HuH-7.5 (cell line): ENCODE results near the gene LIN54.
"Not testable (repeated sequence)": the region's sequence is repeated elsewhere in the genome, so short reads cannot be mapped to it uniquely, and the experiment has no call there.

Source experiments
- DNase-seq: peaks from one replicate; pipeline ENCODE4 v3.0.0; 2011; ENCODE audit warnings: low spot score

Gene LIN54

GRCh38 chr4:82939414-82939813 is 71.2 kb downstream of the LIN54 start:
- no peak for DNase-seq

- DNase-seq = no peak
Observed at GRCh38 chr4:82934441-82934840, 76.2 kb downstream of the LIN54 start.

- DNase-seq = no peak
Observed at GRCh38 chr4:82930848-82931755, 79.5 kb downstream of the LIN54 start.

- DNase-seq = no peak
Observed at GRCh38 chr4:82921795-82922194, 88.8 kb downstream of the LIN54 start.

DNA sequence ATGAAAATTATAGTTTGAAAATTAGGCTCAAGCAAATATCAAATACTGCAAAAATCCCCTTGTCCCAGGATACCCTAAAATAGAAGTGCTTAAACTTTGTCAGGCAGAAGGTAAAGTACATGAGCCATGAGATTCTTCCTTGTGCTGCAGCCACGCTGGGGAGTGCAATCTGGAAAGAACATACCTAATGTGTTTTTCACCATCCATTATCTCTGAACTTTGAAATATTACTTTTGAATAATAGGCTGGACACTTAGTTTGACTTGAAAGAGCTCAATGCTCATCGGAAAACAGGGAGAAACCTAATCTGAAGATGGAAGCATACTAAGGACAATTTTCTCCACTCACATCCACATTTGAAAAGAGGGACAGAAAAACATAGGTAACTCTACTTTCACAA is 91.2 kb downstream of the LIN54 start:
- no peak for DNase-seq

DNA sequence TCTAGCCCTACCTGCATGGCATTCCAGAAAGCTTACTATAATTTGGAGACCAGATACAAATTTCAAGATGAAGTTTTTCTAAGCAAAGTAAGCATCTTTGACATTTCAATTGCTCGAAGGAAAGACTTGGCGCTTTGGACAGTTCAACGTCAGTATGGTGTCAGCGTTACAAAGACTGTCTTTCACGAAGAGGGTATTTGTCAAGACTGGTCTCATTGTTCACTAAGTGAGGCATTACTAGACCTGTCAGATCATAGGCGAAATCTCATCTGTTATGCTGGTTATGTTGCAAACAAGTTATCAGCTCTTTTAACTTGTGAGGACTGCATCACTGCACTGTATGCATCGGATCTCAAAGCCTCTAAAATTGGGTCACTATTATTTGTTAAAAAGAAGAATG is 92.5 kb downstream of the LIN54 start:
- DNase-seq = no peak

DNA sequence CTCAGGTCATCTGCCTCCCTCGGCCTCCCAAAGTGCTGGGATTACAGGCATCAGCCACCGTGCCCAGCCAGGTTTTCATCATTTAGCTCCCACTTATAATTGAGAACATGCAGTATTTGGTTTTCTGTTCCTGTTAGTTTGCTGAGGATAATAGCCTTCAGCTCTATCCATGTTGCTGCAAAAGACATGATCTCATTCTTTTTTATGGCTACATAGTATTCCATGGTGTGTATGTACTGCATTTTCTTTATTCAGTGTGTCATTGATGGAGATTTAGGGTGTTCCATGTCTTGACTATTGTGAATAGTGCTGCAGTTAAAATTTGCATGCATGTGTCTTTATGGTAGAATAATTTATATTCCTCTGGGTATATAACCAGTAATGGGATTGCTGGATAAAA is 96.7 kb downstream of the LIN54 start:
- DNase-seq = not testable (repeated sequence)

DNA sequence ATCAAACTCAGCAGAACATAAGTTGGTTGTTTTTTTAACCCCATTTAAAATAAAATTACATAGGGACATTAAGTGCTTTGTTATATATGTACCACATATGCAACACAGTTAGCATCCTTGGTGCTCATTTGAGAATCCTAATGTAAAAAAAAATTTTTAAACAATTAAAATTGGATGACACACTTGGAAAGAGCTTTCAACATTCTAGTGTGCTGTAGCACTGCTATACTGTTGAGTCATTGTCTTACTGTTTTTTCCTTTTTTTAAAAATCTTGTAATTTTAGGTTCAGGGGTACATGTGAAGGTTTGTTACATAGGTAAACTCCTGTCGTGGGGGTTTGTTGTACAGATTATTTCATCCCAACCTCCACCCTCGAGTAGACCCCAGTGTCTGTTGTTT is 97.3 kb downstream of the LIN54 start:
- no peak for DNase-seq

DNA sequence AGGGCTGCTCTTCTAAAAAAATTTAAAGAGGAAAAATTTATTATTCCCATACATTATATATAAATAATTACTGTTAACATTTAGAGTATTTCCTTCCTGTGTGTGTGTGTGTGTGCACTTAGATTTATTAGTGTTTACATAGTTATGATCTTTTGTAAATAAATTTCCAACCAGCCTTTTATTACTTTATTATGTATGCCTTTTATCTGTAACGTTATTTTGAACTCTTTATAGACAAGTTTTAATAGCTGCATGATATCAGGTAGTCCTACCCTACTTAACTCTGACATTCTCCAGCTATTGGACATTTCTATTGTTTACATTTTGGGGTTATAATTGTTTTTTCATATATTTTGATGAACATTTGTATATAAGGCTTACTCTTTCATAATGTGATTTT is 101.3 kb downstream of the LIN54 start:
- DNase-seq = no peak

DNA sequence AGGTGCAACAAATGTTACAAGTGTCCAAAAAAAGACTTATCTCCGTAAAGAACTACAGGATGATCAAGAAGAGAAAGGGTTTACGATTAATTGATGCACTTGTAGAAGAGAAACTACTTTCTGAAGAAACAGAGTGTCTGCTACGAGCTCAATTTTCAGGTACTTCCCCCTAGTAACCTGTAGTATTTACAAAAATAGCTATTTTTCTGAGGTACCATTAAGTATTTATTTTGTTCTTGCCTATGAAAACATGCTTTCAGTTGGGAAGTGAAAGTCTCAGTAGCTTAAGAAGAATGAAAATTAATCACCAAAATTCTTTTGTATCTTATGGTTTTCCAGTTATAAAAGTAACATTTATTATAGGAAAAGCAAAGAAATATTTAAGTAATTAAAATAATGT is 104.2 kb downstream of the LIN54 start:
- no peak for DNase-seq

DNA sequence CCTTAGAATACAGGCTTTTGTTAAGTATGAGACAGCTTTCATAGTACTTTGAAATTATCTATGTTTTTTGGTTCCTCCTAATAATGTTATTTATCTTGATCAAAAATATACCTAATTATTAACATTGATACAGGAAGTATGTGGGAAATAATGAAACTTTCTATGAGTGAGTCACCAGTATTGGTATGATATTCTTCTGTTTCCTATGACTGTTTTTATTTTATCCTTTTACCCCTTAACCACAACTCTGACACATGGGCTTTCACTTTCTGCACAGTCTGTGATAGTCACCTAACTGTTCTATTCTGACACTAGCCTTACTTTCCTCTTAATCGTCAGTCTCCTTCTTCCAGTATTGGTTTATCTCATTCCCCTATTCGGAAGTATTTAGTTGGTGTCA is 105.4 kb downstream of the LIN54 start:
- DNase-seq = no peak

- no peak for DNase-seq
Observed at GRCh38 chr4:82903737-82904136, 106.9 kb downstream of the LIN54 start.

DNA sequence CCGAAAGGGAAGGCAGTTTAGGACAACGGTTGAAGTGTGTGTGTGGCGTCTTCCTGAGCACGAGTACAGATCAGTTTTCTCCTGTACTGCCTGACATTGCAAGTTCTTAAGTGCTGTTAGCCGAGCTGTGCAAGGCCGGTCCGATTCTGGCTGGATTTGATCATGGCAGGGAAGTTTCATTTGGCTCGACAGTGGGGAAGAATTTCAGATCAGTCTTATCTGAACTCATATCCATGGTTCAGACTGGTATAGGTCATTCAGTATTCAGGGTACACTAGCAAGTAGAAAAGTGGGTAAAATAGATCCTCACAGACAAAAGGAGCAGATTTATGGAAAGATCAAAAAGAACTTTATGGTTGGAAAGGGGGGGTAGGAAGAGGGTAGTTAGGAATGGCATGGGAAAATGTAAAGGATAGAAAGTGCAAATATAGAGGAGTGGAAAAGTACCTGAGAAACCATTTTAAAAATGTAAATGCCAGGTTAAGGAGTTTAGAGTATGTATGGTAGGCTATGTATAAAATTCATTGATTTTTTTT is 109.4 kb downstream of the LIN54 start:
- DNase-seq = no peak

DNA sequence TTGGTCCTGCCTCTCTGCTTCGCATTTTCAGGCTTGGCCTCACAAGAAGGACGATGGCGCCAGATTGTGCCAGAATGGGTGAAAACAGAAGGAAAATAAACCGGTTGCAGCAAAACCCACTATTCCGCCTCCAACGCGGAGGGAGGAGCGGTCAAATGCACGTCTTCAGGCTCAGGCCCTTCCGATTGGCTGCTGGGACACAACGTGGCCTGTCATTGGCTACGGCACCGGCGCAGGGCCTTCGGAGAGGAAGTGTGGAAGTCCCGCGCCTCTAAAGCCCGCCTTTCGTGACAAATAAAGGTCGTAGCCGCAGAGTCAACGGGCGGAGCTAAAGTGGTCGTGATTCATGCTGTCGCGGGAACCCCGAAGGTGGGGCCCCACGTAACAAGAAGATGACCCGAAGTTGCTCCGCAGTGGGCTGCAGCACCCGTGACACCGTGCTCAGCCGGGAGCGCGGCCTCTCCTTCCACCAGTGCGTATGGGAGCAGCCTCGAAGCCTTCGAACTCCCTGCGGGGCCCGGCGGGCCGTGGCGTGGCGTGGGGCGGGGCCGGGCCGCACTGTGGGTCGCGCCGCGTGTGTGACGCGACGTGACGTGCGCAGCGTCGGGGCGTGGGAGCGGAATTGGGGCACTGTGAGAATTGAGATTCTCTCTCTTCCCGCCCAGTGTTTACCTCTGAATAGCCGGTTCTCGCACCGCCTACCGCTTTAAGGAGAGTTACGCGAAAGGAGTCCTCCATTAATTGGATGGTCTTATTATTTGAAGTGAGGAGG is 110.0 kb downstream of the LIN54 start, which contains the start of gene THAP9:
Gene THAP9 (plus strand): TSS at position 325 of the 772 bp plus-strand sequence. CDS start 68 bp downstream, at position 393.
- peak; percentile 81 for DNase-seq

DNA sequence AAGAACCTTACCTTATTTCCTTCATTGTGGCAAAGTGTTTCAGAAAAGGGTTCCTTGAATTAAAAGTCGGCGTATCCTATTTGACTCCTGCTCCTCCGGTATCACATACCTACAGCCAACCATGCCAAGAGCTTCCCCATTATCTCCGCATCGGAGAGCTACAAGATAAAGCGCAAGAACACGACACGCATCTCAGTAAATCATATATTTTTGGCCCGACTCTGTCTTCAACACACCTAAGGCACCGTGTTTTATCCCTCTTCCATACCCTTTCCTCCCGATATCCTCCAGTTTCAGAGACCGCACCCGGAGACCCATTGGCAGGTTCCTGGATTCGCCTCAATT is 110.6 kb downstream of the LIN54 start:
- no peak for DNase-seq

DNA sequence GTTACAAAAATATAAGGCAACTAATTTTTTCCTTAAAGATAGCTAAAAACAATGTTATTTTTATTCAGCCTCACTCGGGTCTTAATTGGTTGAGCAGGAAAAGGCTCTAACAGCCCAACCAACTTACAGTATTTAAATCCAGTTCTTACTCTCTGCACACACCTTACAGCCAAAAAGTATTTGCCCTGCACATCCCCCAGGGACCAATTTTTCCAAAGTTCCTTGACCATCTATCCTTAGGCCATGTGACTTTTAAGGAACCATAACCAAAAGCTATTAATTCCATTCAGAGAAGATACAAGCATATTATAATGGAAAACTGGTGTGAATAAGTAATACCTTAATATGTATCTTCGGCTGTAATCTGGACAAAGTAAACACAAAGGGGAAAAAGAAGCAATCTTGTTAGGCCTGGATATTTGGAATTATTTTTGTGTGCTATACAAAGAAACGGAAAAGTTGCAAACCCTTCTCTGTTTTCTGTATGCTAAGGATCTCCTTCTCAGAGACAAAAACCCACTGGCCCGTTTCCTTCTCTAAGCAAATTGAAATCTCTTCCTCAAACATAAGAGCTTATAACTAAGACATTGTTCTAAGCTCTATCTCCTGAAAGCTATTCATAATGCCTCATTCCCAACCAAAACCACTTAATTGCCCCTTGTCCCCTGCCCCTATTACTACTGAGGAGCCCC is 111.1 kb downstream of the LIN54 start:
- DNase-seq = no peak

DNA sequence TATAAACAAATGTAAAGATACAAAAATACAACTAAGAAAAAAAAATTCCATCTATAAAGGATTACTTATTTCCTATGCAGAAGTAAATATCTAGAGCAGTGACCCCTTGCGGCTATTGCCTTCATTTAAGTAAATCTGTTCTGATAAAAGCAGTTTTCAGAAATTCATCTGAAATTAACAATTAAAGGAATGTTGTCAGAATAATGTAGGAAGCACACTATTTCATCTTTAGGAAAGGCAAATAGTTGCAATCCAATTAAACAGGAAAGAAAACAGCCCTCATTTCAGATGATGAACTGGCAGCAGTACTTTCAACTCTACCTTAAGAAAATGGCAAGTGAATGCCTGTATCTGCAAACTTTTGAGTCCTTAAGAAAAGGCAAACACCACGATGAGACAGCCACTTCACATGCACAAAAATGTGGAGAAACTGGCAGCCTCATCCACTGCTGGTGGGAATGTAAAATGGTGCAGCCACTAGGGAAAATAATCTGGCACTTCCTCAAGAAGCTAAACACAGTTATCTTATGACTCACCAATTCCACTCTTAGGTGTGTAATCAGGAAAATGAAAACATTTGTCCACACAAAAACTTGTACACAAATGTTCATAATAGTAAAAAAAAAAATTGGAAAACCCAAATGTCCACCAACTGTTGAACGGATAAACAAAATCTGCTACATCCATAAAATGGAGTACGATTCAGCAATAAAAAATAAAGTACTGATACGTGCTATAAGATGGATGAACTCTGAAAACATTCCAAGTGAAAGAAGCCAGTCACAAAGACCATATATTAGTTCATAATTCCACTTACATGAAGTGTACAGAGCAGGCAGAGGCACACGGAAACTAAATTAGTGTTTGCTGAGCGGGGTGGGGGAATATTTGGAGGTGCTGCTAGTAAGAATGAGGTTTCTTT is 112.0 kb downstream of the LIN54 start:
- DNase-seq = no peak

DNA sequence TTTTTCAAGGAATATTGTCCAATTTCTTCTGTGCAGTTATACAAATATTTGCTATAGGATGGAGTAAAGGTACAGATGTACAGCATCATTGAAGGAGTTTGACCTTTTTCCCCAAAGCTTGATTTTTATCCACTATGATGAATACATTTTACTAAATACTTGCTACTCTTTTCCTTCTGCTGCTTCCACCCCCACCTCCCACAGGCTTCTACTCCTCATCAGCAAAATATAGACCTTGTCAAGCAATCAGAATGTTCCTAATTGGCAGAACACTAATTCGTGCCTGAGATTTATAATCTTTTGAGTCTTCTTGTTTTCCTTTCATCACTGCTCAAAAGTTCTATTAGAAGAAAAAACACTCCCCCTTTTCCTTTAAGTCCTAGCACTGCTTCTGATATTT is 113.9 kb downstream of the LIN54 start:
- no peak for DNase-seq

DNA sequence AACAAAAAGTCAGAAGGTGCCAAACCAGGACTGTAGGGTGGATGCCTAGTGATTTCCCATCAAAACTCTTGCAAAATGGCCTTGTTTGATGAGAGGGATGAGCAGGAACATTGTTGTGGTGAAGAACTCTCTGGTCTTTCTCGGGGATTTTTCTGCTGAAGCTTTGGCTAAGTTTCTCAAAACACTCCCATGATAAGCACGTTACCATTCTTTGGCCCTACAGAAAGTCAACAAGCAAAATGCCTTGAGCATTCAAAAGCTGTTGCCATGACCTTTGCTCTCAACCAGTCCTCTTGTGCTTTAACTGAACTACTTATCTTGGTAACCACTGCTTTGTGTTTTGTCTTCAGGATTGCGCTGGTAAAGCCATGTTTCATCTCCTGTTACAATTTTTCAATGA is 116.7 kb downstream of the LIN54 start:
- no peak for DNase-seq

GRCh38 chr4:82892467-82892802 is 118.2 kb downstream of the LIN54 start:
- DNase-seq = no peak

DNA sequence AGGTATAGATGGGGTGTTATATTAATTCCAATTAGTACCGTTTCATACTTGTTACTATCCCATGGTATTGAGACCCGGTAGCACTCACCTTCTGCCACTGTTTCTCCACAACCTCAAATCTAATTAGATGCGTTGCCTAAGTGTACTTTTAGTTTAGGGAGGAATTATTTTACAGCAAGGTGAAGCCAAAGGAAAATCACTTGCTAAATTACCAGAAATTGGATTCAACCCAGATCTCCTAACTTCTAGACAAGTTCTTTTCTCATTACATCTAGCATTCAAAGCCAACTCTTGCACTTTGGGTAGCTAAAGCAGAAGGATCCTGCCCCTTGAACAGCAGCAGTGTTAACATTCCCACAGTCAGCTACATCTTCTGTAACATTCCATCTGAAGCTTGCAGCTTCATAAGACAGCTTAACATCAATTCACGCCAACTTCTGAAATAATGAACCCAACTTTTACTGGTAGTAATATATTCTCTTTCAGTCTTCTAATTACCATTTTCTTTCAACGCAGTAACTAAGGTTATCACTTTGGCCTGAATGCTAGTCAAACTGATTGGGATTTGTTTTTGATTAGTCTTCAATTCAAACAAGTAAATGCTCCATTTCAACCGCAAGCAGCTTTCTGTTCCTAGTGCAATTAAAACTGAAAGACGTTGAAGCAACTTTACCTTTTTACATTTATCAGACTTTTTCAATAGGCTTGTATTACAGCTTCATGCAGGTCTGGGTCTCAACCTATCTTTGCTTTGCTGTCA is 118.7 kb downstream of the LIN54 start:
- DNase-seq = no peak
